ENCODE results near the gene FAM135A.

- no peak for TF ChIP-seq CTCF (conservative IDR thresholded peaks at IDR 0.05 in 1 of 2, IDR thresholded peaks at IDR 0.05 in 1 of 2; ENCODE audit: extremely low read depth in 1 of 2, insufficient read depth in 1 of 2, low read depth in 1 of 2, low read length in 2 of 2)
- TF ChIP-seq EZH2 (IDR thresholded peaks at IDR 0.05; ENCODE audit: borderline replicate concordance, low read length) = no peak
Measured at GRCh38 chr6:70508953-70509352, 95.6 kb downstream of the FAM135A start.

Data from mammary epithelial cell (primary cell).